MCF 10A (cell line): Measurements from ENCODE around the gene SNX2. TPM values are rescaled to one million over a fixed set of nuclear protein-coding genes. Genes with fewer than 3 reads are reported as not detected.
A peak's percentile ranks its signal among the peaks of the same experiment; 100 is the strongest.

Experiments
- BruUV-seq: library from RNA; stranded (reverse); fragments of 400-500 nt; replicated peaks from 2 replicates; lab custom pipeline; 2021; lab: Mats Ljungman, UMichigan
- CTCF ChIA-PET: fragments of 300-600 bp; sonication (Branson Sonifier 250); formaldehyde crosslinking; extraction: SDS; loops from one replicate; lab custom pipeline; 2021; ENCODE audit warnings: antibody characterized with exemption, inconsistent platforms; lab: Yijun Ruan, JAX
- POLR2A ChIA-PET: fragments of 300-600, 350-650 bp; sonication (Branson Sonifier 250); formaldehyde crosslinking; extraction: SDS; loops from one replicate; lab custom pipeline; 2020; ENCODE audit warnings: antibody characterized with exemption, inconsistent platforms; lab: Yijun Ruan, JAX
- DNase-seq: peaks from one replicate; pipeline ENCODE4 v3.0.0-alpha.2; 2018; ENCODE audit not compliant: unreplicated experiment
- H3K27ac Mint-ChIP-seq: one replicate; pipeline ENCODE4 v1.8.0; 2022; ENCODE audit warnings: mild to moderate bottlenecking, low read depth, mixed read lengths; ENCODE audit not compliant: unreplicated experiment
- H3K27me3 Mint-ChIP-seq: one replicate; pipeline ENCODE4 v1.8.0; 2022; ENCODE audit warnings: mixed read lengths; ENCODE audit not compliant: insufficient read depth, unreplicated experiment
- H3K36me3 Mint-ChIP-seq: one replicate; pipeline ENCODE4 v1.8.0; 2022; ENCODE audit warnings: mild to moderate bottlenecking, moderate library complexity, mixed read lengths; ENCODE audit not compliant: insufficient read depth, unreplicated experiment
- H3K4me1 Mint-ChIP-seq: one replicate; pipeline ENCODE4 v1.8.0; 2022; ENCODE audit warnings: mixed read lengths; ENCODE audit not compliant: insufficient read depth, unreplicated experiment
- H3K4me3 Mint-ChIP-seq: one replicate; pipeline ENCODE4 v1.8.0; 2022; ENCODE audit warnings: mild to moderate bottlenecking, moderate library complexity, mixed read lengths; ENCODE audit not compliant: unreplicated experiment
- H3K9me3 Mint-ChIP-seq: one replicate; pipeline ENCODE4 v1.8.0; 2022; ENCODE audit warnings: mixed read lengths; ENCODE audit not compliant: unreplicated experiment
- intact Hi-C: fragments of 100-400 bp; cut with micrococcal nuclease; formaldehyde crosslinking; loops from 2 replicates; pipeline ENCODE4 v1.14.1; 2022
- total RNA-seq: library from RNA; stranded (reverse); gene quantifications from 2 replicates; pipeline ENCODE4 v1.2.3, GENCODE V29; 2022
- TF ChIP-seq, protein P1 (sequence below): fragments of 200-600 bp; IDR thresholded peaks from one replicate; pipeline ENCODE4 v1.8.0; 2022; ENCODE audit warnings: antibody characterized with exemption, mild to moderate bottlenecking; ENCODE audit not compliant: unreplicated experiment

Gene SNX2
- total RNA-seq, 1 experiment from 2014 or later: 120 TPM

DNA sequence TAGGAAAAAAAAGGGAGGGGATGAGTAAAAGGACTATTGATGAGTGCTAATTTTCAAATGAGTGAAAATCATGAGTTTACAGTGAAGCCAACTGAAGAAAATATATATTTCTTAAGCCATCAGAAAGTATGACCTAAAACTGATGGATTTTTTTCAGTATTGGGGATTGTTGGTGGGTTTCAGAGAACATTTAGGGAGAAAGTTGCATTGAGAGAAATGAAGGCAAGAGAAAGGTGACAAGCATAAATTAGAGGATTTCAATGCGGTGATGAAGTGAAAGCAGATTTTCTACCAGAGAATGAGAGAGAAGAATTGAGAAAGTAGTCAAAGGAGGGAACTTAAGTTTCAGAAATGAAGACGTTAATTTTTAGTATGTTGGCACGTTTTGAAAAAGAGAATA, 62.1 kb downstream of the SNX2 start:
- intact Hi-C loops: no loop called here
- ChIA-PET POLR2A (no interaction called here), CTCF (no interaction called here)
- no peak overlapping the region for H3K4me3 Mint-ChIP-seq
- no TSS peak for BruUV-seq
- H3K4me1 Mint-ChIP-seq: no peaks in the 10 kb centered on the region
- DNase-seq: no peak
- no peaks in the 10 kb centered on the region for H3K9me3 Mint-ChIP-seq
- no peaks in the 10 kb centered on the region for H3K27me3 Mint-ChIP-seq
- no peaks in the 10 kb centered on the region for H3K36me3 Mint-ChIP-seq
- TF ChIP-seq, protein P1, sequence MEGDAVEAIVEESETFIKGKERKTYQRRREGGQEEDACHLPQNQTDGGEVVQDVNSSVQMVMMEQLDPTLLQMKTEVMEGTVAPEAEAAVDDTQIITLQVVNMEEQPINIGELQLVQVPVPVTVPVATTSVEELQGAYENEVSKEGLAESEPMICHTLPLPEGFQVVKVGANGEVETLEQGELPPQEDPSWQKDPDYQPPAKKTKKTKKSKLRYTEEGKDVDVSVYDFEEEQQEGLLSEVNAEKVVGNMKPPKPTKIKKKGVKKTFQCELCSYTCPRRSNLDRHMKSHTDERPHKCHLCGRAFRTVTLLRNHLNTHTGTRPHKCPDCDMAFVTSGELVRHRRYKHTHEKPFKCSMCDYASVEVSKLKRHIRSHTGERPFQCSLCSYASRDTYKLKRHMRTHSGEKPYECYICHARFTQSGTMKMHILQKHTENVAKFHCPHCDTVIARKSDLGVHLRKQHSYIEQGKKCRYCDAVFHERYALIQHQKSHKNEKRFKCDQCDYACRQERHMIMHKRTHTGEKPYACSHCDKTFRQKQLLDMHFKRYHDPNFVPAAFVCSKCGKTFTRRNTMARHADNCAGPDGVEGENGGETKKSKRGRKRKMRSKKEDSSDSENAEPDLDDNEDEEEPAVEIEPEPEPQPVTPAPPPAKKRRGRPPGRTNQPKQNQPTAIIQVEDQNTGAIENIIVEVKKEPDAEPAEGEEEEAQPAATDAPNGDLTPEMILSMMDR: no peak
- H3K27ac Mint-ChIP-seq: no peak overlapping the region

DNA sequence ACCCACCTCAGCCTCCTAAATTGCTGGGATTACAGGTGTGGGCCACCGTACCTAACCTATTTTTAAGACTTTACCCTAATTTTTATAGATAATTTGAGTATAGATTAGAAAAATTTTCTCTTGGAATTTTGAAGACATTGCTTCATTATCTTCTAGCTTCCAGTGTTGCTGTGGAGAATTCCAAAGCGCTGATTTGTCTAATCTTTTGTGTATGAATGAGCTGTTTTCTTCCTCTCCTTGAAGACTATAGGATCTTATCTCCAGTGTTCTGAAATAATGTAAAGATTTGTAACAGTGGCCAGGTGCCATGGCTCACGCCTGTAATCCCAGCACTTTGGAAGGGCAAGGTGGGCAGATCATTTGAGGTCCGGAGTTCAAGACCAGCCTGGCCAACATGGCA, 64.9 kb downstream of the SNX2 start:
- TF ChIP-seq, protein P1: no peak
- Mint-ChIP-seq H3K4me3 (no peak overlapping the region), H3K9me3 (no peaks in the 10 kb centered on the region), H3K27ac (no peak overlapping the region), H3K27me3 (no peaks in the 10 kb centered on the region), H3K36me3 (no peaks in the 10 kb centered on the region), H3K4me1 (peaks cover 8% of the 10 kb centered on the region)
- ChIA-PET POLR2A (no interaction called here), CTCF (interaction anchor here (0.6 kb wide), 1 partner anchor 11 kb away, joined by 3 read pairs; no protein-coding TSS in a partner anchor)
- no peak for DNase-seq
- BruUV-seq: no TSS peak
- intact Hi-C loops: loop anchor here (10.0 kb wide), 1 partner anchor 325 kb away; no protein-coding TSS in a partner anchor

DNA sequence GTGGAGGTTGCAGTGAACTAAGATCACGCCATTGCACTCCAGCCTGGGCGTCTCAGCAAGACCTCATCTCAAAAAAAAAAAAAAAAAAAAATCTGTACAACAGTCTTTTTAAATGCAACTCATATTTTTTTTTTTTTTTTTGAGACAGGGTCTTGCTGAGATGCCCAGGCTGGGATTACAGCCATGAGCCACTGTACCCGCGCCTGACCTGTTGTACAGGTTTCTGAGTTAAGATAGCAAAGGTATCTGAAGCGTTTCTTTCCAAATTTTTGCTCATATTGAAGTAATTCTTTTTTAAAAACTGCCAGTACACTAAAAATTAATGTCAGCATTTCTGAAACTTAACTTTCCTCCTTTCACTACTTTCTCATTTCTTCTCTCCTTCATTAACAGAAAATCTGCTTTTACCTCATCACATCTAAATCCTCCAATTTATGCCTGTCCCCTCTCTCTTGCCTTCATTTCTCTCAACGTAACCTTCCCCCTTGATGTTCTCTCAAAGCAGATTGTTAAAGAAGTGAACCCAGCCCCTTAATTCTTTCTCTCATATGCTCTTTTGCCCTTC, 67.2 kb downstream of the SNX2 start:
- POLR2A ChIA-PET: interaction anchor here (0.6 kb wide), 1 partner anchor 72 kb away, joined by 3 read pairs; no protein-coding TSS in a partner anchor
- H3K27ac Mint-ChIP-seq: no peak overlapping the region
- intact Hi-C loops: loop anchor here (10.0 kb wide), 1 partner anchor 327 kb away; no protein-coding TSS in a partner anchor
- no peaks in the 10 kb centered on the region for H3K27me3 Mint-ChIP-seq
- CTCF ChIA-PET: interaction anchor here (0.7 kb wide), 1 partner anchor 181 kb away, joined by 3 read pairs; no protein-coding TSS in a partner anchor
- no peak for DNase-seq
- BruUV-seq: no TSS peak
- H3K4me3 Mint-ChIP-seq: no peak overlapping the region
- no peaks in the 10 kb centered on the region for H3K36me3 Mint-ChIP-seq
- peaks cover 22% of the 10 kb centered on the region for H3K4me1 Mint-ChIP-seq
- H3K9me3 Mint-ChIP-seq: no peaks in the 10 kb centered on the region
- TF ChIP-seq, protein P1: no peak

DNA sequence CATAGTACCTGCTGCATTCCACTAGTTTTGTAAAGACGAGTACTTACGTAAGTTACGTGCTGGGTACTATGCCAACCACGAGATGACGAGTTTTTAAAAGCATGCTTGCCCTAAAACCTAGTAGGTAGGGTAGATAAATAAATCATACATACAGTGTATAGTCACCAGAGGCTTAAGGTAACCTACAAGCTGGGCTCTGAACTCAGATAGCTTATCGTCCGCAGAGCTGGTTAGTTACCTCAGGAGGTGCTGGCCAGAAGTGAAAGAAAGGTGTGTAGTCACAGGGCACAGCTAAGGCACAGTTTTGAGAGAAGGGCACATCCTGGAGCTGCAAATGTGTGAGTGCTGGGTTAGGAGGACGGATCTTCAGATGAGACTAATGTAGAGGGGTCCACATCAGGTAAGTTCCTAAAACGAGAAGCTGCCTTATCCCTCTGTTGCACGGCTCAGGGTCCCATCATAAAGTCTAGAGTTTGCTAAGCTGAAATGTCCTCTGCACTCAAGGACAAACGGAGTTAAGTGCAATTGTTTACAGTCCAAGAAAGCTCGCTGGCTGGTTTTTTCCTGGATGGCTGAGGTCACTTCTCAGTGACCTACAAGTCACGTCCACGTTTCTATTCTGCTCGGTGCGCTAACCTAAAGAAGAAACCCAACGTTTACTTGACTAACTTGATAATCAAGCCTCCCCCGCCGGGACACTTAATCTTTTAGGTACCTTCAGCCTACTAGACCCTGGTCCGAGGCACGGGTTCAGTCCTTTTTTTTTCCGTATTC, 69.4 kb downstream of the SNX2 start:
- no peak for DNase-seq
- H3K36me3 Mint-ChIP-seq: peaks cover 5% of the 10 kb centered on the region
- ChIA-PET POLR2A (interaction anchor here (0.6 to 7.6 kb wide), 25 partner anchors 11 to 725 kb away, joined by 3 to 67 read pairs (median 4); partner anchors contain the start of genes CEP120 and SNX2), CTCF (interaction anchor here (0.6 to 2.7 kb wide), 16 partner anchors 15 to 666 kb away, joined by 3 to 21 read pairs (median 3); no protein-coding TSS in a partner anchor)
- peak overlapping the region; percentile 82 for H3K27ac Mint-ChIP-seq
- peak overlapping the region; percentile 85 for H3K4me3 Mint-ChIP-seq
- no TSS peak for BruUV-seq
- no peaks in the 10 kb centered on the region for H3K27me3 Mint-ChIP-seq
- TF ChIP-seq, protein P1: no peak
- peaks cover 29% of the 10 kb centered on the region for H3K4me1 Mint-ChIP-seq
- no peaks in the 10 kb centered on the region for H3K9me3 Mint-ChIP-seq
- intact Hi-C loops: loop anchor here (2.0 to 10.0 kb wide), 2 partner anchors 70 to 330 kb away; partner anchors contain the start of gene SNX2
